Mesenteric fat pad (tissue), 1 donor: Measurements from ENCODE around the gene DMRTA2. TPM values are rescaled to one million over a fixed set of nuclear protein-coding genes. Genes with fewer than 3 reads are reported as not detected.

ENCODE experiments used
- DNase-seq: peaks from one replicate; pipeline ENCODE4 v3.0.0-alpha.2; 2020; ENCODE audit warnings: low spot score
- long read RNA-seq: library from polyadenylated mRNA; unstranded; transcript quantifications from one replicate; pipeline ENCODE4 v2.0.0, GENCODE V29; 2020
- total RNA-seq: library from RNA; stranded (reverse); fragmentation: NEBNext Ultra II Directional; extraction: Animal tissue kit (Norgen Biotek cat#: 25700); gene quantifications from one replicate; pipeline ENCODE4 v1.2.1, GENCODE V29; 2021
- donor health status: DM: yes; HTN: yes; CAD: no.

Gene DMRTA2
- not detected for total RNA-seq
- long read RNA-seq = 0 reads

- DNase-seq = no peak
Measured at GRCh38 chr1:50422946-50423669, at the start of gene DMRTA2. TSS of gene DMRTA2 (minus strand) at chr1:50423443. CDS start at chr1:50421536, 1,907 bp downstream.

- DNase-seq = no peak
Measured at GRCh38 chr1:50471967-50472366, 48.7 kb upstream of the DMRTA2 start.

GRCh38 chr1:50462964-50463363, 39.7 kb upstream of the DMRTA2 start:
- no peak for DNase-seq

GRCh38 chr1:50458507-50458906, 35.3 kb upstream of the DMRTA2 start:
- DNase-seq = no peak

- DNase-seq = no peak
Measured at GRCh38 chr1:50454911-50455310, 31.7 kb upstream of the DMRTA2 start.

- no peak for DNase-seq
Measured at GRCh38 chr1:50453266-50453665, 30.0 kb upstream of the DMRTA2 start.

GRCh38 chr1:50452700-50453099, 29.5 kb upstream of the DMRTA2 start:
- DNase-seq = no peak

- DNase-seq = no peak
Measured at GRCh38 chr1:50450861-50451653, 27.8 kb upstream of the DMRTA2 start.

- no peak for DNase-seq
Measured at GRCh38 chr1:50447961-50448360, 24.7 kb upstream of the DMRTA2 start.

GRCh38 chr1:50441183-50441582, 17.9 kb upstream of the DMRTA2 start:
- DNase-seq = no peak

GRCh38 chr1:50438945-50439344, 15.7 kb upstream of the DMRTA2 start:
- no peak for DNase-seq

GRCh38 chr1:50436489-50436888, 13.2 kb upstream of the DMRTA2 start:
- DNase-seq = no peak

GRCh38 chr1:50430010-50430405, 6.8 kb upstream of the DMRTA2 start:
- DNase-seq = no peak

- DNase-seq = no peak
Measured at GRCh38 chr1:50427818-50428779, 4.9 kb upstream of the DMRTA2 start.

- no peak for DNase-seq
Measured at GRCh38 chr1:50427086-50427817, 4.0 kb upstream of the DMRTA2 start.

GRCh38 chr1:50426702-50427085, 3.5 kb upstream of the DMRTA2 start:
- no peak for DNase-seq

GRCh38 chr1:50426108-50426700, 3.0 kb upstream of the DMRTA2 start:
- no peak for DNase-seq

GRCh38 chr1:50425376-50426107, 2.3 kb upstream of the DMRTA2 start:
- no peak for DNase-seq

- no peak for DNase-seq
Measured at GRCh38 chr1:50424884-50425375, 1.7 kb upstream of the DMRTA2 start.
